HG02798 (cell line): Measurements from ENCODE around the gene PLA2G4D.

Experiments used
- ATAC-seq: cut with Tn5 transposase; IDR thresholded peaks from one replicate; pipeline ENCODE4 v1.9.1; 2021; ENCODE audit warnings: mild to moderate bottlenecking; ENCODE audit not compliant: unreplicated experiment, poor library complexity

The PLA2G4D gene

DNA sequence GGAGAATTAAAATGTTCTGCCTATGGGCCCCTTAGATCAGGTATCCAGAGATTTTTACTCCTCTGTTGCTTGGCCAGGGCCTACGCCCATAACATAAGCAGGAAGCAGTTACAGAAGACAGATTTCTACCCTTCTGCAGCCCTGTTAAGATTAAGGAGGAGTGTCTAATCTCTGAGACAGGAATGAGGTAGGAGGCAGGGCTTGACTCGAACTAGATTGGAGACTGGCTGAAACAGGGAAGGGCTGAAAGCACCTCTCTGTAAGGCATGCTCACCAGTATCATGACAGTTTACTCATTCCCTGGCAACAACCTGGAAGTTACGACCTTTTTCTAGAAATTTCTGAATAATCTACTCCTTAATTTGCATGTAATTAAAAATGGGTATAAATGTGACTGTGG lies 16.7 kb downstream of the PLA2G4D start:
- no peak for ATAC-seq

DNA sequence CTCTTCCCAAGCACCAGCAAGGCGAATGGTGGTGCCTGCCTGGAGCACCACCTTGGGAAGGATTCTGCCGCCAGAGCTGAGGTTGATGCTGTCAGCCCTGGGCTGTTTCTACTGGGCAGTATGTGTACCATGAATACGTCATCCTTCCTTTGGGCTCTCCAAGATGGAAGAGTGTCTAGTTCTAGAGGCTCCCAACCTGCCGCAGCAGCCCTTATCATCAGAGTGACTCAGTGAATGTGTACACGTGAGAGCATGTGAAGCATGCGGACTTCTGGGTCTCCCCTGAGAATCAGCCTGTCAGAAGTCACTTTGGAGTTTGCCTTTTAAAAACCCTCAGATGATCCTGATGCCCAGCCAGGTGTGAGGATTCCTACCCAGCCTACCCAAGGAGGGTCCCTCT lies 20.9 kb downstream of the PLA2G4D start:
- no peak for ATAC-seq

GRCh38 chr15:42072141-42072685 lies 22.1 kb downstream of the PLA2G4D start:
- ATAC-seq: no peak

- ATAC-seq: no peak
These were observed 22.6 kb downstream of the PLA2G4D start for GRCh38 chr15:42071717-42072116.

DNA sequence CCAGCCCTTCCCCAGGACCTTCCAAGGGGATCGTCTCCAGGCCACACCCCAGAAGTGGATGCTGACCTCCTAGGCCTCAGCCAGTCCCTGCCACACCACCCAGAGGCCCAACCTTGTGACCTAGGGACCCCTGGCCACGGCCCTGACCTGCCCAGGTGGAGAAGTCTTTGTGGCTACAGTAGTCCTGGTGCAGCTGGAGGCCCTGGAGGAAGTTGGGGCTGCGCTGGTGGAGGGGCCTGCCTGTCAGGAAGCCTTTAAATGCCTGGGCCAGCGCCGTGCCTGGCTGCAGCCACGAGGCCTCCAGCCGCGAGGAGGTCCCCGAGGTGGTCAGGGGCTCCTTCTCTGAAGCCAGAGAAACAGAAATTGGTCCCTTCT lies 23.4 kb downstream of the PLA2G4D start:
- ATAC-seq: no peak

DNA sequence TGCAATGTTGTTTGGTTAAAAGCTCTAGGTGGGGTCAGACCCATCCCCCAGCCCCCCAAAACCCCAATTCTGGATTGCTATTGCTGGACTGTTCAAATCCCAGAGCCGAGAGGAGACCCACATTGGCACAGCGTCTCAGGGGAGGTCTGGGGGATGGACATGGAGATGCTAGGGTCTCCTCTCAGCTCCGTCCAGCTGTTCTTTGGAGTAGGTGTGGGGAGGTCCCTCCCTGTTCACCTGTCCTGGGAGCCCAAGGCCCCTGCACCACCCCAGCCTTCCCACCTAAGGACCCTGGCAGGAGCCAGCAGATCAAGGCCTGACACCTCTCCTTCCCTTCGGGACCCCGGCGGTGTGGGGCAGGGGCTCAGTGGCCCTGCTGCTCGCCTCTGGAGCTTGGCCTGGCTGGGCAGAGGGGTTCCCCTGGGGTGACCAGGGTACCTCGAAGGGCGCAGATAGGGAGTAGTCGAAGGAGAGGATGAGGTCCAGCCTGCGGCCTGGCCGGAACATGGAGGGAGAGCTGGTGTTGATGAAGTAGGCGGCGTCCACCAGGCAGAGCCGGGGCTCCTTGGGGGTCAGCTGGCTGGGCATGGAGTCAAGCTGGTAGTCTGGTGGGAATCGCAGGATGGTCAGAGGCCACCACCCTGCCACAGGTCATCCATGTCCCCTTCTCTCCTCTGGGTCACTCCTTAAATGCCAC lies 23.9 kb downstream of the PLA2G4D start:
- ATAC-seq: no peak

DNA sequence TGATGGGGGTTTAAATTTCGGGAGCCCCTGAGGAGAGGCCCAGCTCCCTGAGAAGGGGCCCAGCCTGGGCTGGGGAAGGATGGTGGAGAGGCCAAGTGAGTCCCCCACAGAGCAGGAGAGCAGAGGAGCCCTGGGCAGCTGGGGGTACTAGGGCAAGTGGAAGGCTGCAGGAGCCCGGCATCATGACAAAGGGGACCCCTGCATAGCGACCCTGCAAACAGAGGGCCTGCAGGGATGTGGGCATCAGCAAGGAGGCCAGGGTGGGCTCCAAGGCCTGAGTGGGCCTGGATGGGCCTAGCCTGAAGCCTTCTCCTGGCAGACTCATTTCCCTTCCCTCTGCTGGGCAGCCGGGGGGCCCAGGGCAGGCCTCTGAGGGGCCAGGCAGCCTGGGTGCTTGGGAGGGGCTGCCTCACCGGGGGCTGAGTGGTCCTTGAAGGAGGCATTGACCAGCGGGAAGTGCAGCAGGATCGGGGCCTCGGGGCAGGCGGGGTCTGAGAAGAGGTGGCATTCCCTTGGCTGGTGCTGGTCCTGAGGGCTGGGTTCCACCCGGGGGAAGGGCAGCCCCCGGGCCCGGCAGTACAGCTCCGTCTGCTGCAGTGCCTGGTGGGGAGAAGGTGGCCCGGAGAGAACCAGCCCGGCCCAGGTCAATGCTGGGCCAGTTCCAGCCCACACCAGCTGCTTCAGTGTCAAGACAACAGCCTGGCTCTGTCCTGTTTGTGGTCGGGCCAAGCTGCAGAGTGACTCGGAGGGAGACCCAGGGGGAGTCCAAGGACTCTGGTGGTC lies 24.7 kb downstream of the PLA2G4D start:
- no peak for ATAC-seq

DNA sequence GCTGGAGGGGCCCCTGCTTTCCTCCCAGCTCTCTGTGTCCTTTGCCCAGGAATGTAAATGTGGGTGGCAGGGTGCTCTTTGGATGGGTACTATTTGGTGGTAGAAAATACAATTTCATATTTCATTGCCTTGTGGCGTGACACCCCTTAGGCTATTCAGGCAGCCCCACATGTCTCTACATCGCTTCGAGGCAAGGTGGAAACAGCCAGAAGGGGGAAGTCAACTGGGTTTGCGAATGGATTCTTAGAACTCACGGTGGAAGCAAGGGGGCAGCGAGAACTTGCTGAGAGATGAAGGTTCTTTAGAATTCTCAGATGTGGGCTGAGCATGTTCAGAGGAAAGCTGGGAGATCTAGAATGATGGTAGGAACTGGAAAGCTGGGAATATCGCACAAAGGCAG lies 25.3 kb downstream of the PLA2G4D start:
- no peak for ATAC-seq

GRCh38 chr15:42068601-42069000 lies 25.8 kb downstream of the PLA2G4D start:
- ATAC-seq: no peak

DNA sequence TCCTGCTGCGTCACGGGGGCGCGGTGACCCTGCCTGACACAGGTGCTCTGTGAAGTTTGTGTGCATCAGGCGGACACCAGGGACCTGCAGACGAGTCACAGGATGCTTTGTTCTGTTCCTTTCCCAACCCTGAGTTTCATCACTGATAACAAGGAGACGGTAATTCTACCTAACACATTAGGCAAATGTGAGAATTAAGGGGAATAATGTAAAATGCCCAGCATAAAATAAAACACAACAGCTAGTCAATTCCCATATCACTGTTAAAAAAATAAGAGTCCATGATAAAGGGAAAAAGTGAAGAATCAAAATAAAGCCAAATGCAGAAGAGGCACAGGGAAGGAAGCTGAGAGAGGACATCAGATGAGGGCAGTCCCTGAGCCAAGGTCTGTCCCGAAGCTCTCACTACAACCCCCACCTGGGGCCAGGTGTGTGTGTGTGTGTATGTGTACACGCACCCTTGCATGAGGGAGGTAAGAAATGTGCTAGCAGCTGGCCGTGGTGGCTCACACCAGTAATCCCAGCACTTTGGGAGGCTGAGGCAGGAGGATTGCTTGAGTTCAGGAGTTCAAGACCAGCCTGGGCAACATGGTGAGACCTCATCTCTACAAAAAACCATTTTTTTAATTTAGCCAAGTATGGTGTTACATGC lies 27.5 kb downstream of the PLA2G4D start:
- no peak for ATAC-seq

DNA sequence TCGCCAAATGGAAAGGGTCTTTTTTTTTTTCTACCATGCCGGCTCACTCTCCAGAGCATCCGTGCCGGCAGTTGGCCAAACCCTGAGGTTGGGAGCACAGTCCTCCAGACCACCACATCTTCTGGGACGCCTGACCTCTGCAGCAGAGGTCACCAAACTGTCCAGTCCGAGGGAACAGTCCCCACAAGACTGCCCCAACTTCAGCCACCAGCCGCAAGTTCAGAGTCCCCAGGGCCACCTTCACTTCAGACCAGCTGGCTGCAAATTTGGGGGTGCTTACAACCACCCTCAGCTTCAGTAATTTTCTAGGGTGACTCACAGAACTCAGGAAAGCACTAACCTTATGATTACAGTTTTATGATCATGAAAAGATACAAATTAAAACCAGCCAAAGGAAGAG lies 28.9 kb downstream of the PLA2G4D start:
- no peak for ATAC-seq

DNA sequence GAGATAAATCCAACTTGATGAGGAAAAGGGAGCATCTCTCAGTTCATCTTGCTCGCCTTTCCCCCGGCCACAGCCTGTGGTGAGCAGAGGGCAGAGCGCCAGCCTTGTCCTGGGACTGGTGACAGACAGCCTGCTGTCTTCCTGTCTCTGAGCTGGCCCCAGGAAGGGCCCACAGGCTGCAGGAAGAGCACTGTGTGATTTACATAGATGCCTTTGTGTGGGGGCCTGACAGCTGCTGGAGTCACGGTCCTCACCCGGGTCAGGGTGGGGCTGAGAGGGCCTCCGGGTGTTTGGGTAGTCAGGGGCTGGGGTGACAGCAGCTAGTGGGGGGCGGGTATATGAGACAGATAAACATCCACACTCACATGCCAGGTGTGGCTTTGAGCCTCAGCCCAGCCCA lies 29.3 kb downstream of the PLA2G4D start:
- ATAC-seq: no peak

GRCh38 chr15:42064271-42064670 lies 30.1 kb downstream of the PLA2G4D start:
- no peak for ATAC-seq

GRCh38 chr15:42063122-42063848 lies 31.1 kb downstream of the PLA2G4D start:
- ATAC-seq: no peak

- ATAC-seq: no peak
These were observed 32.0 kb downstream of the PLA2G4D start for GRCh38 chr15:42062284-42062806.

GRCh38 chr15:42060797-42061196 lies 33.6 kb downstream of the PLA2G4D start:
- no peak for ATAC-seq

DNA sequence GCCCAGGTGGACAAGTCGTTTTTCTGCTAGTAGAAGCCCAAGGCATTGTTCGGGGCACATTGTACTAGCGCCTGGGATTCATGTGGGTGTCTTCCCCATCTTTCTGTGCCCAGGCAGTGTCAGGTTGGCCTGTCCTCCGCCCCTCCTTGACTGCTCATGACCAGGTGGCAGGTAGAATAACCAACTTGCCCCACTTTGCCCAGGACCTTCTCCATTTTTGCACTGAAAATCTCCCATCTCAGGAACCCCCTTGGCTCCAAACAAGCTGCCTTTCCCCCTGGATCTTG lies 33.9 kb downstream of the PLA2G4D start:
- ATAC-seq: no peak

DNA sequence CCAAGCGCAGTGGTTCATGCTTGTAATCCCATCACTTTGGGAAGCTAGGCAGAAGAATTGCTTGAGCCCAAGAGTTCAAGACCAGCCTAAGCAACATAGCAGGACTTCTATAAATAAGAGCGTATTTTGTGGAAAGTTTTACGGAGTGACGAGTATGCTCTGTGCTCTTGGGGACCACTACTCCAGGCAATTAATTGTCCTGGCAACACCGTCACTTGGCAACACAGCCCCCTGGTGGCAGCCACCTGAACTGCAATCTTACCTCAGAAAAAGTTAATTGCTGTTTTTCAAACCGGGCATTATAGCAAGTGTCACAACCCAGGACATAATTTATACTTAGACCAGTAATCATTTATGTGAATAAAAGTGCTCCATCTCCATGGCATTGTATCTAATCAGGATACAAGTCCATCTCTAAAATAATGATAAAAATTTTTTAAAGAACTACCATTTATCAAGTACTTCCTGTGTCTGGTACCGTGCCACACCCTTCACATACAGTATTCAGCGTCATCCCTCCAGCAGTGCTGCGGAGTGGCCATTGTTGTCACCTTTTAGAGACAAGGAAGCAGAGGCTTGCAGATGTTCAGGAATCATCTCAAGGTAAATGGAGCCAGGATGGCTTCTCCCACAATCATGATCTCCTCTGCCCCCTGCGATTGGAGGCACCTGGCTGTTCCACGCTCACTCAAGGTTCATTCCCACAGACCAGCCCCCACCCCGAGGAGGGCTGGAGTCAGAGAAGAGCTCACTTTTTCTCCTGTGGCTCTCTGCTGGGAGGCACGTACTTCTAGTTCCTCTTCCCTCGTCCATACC lies 34.5 kb downstream of the PLA2G4D start:
- no peak for ATAC-seq

DNA sequence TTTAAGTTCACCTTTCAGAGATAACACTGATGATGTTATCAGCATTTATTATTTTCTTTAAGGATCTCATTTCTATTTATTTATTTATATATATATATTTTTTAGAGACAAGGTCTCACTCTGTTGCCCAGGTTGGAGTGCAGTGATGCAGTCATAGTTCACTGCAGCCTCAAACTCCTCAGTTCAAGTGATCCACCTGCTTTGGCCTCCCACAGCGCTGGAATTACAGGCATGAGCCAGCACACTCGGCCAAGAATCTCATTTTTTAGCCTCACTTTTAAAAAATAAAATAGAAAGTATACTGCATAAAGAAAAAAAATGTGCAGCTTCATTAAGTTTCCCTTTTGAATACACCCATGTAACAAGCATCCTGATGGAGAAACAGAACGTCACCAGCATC lies 35.6 kb downstream of the PLA2G4D start:
- ATAC-seq: no peak
